Stimulated activated CD4-positive, alpha-beta T cell treated with anti-CD3 and anti-CD28 coated beads, Interleukin-2, amount 100 ng/mL, for 48 hours (primary cell): ENCODE data around the gene EMX1.

Experiments
- DNase-seq, 2 donors: peaks; one replicate each; pipeline ENCODE4 v3.0.0-alpha.2; 2020

Gene EMX1

DNA sequence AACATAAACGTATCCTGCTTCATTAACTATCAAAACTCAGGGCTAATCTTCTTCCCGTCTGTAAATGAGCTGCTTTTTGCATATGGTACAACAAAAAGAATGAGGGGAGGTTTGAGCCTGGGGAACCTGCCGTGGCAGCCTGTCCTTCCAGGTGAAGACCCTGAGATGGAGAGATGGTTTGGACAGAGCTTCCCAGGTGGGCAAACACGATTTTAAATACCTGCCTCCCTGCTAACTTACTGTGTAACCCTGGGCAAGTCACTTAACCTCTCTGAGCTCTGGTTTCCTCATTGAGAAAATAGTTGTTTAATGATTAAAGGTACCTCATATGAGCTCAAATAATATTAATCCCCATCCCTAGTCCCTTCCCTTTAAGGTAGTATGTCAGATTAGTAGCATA, 9.0 kb downstream of the EMX1 start:
- no peak for DNase-seq

DNA sequence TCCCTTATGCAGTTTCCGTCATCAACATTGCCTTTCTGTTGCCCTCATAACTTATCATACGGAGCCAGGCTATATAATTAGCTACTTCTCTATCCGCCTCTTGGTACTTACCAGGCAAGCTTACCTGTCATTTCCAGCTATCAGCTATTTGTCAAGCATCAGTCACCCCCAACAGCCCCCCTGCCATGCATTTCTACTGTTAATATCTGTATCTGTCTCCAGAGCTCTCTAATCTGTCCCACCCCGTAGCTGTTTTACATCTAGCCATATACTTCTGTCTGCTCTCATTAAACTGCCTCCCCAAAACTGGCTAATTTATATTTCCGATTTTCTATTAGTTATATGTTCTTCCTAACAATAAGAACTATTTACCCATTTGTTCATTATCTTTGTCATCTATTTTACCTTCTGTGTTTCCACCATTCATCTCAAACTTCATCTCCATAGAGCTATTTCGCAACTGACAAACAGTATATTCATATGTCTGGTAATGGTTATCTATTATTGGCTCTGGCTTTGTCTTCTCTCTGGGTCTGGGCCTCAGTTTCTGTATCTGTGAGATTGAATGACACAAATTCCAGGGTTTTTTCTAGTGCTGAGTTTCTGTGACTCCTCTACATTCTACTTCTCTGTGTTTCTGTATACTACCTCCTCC, 9.6 kb downstream of the EMX1 start:
- DNase-seq: no peak

DNA sequence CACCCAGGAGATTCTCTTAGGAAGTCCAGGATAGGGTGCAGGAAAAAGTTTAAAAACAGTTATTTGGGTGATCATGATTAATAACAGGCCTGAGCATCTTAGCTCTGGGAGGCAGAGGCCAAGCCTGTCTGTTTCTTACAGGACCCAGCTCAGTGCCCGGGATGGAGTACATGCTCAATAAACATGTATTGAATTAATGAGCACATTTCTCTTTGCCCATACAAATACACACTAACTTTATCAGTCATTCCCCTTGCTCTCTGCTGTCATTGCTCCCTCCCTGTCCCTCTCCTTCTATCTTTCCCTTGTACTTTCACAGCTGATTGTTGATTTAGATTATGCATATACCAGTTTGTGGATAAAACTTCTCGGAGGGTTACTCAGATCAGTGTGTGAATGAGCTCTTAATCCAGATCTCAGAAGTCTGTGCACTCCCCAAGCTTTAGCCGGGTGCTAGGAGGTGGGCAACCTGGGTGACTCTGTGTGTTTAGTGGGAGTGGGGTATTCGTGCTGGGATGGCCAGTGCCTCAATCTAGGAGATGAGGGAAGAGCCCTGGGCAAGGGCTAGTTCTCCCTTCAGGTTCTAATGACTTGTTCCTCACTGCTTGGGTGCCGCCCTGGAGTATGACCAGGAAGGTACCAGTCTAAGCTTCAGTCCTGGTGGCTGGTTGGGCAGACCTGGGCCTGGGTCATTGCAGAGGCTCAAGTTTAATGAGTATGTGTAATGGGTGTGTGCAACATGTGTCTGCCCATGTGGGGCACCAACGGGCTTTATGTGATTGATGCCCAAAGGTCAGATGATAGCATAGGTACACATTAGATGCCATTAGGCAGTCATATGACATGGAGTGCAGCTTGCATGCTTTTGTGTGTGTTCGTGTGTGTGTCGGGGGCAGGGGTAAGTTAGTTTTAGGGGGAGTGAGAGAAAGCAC, 10.6 kb downstream of the EMX1 start:
- no peak for DNase-seq

DNA sequence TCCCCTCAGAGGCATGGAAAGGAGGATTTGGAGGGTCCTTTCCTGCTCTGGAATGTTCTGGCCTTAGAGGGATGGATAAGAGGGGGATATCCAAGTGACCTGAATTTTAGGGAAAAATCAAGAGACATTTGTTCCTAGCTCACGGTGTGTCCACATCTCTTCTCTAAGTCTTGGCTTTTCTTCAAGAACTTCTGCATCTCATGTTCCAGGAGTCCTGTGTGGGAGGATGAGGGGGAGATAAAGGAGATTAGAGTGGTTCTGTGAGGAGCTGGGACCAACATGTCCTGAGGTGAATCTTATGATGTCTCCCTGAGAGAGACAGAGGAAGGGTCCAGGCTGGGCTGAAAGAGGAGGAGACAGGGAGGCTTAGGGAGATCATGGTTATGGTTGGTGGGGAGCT, 11.7 kb downstream of the EMX1 start:
- DNase-seq: no peak

DNA sequence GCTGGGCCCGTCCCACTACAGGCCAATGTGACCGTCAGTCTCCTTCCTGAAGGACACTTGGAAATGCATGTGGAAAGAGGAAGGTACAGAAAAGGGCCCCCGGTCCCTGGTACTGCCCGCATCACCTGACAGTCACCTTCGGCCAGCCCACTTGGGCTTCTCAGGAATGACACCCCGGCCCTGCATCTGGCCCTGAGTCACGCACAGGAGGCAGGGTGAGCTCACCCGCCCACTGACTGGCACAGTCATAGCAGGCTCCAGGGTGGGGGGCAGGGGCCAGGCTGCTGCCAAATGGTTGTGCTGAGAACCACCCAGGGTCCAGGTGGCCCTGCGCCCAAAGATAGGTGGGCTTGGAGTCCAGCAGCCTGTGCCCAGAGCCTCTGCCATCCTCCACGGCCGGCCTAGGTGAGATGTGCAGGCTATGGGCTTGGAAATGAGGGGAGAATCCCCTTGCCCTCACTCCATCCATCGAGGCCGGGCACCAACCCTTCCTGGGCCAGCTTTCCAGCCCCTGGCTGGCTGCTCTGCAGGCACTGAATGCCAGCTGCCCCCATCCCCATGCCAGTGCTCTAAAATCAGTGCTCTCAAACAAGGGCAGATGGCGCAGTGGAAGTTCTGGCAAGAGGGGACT, 14.1 kb downstream of the EMX1 start:
- DNase-seq: no peak

DNA sequence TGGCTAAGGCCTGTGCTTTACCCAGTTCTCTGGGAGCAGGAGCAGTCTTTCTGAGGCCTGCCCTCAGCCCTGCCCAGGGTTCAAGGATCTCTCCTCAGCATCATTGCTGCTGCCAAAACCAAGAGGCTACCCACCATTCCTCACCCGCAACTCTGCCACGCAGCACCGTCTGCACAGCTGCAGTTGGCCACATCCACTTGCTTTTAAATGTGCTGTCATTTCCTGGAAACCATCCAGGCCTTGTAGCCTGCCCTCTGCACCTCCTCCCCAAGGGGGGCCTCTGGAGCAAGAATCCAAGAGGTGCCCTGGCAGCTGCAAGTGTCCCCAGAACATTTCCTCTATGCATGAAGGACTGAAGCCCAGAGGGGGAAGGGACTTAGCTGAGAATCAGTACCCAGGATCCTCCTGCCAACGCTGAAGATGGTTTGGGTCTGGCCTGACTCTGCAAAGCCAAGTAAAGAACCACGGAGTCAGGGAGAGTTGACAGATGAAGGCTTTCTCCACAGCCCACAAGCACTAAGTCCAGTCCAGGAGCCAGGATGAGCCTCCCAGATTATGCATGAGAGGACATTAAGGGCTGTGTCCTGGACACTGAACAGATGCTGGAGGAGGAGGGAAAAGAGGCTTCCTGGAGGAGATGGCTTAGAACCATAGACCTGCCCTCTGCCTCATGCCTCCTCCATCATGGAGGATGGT, 14.9 kb downstream of the EMX1 start:
- no peak for DNase-seq

DNA sequence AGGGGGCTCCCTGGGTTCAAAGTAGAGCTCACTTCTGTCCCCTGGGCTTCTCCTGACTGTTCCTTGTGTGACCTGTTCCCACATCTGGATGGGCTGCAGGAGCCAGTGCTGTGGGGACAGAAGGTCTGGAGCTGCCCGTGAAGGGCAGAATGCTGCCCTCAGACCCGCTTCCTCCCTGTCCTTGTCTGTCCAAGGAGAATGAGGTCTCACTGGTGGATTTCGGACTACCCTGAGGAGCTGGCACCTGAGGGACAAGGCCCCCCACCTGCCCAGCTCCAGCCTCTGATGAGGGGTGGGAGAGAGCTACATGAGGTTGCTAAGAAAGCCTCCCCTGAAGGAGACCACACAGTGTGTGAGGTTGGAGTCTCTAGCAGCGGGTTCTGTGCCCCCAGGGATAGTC, 15.5 kb downstream of the EMX1 start:
- no peak for DNase-seq

DNA sequence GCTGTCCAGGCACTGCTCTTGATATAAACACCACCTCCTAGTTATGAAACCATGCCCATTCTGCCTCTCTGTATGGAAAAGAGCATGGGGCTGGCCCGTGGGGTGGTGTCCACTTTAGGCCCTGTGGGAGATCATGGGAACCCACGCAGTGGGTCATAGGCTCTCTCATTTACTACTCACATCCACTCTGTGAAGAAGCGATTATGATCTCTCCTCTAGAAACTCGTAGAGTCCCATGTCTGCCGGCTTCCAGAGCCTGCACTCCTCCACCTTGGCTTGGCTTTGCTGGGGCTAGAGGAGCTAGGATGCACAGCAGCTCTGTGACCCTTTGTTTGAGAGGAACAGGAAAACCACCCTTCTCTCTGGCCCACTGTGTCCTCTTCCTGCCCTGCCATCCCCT, 15.9 kb downstream of the EMX1 start:
- DNase-seq: no peak

DNA sequence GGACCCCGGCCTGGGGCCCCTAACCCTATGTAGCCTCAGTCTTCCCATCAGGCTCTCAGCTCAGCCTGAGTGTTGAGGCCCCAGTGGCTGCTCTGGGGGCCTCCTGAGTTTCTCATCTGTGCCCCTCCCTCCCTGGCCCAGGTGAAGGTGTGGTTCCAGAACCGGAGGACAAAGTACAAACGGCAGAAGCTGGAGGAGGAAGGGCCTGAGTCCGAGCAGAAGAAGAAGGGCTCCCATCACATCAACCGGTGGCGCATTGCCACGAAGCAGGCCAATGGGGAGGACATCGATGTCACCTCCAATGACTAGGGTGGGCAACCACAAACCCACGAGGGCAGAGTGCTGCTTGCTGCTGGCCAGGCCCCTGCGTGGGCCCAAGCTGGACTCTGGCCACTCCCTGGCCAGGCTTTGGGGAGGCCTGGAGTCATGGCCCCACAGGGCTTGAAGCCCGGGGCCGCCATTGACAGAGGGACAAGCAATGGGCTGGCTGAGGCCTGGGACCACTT, 16.4 kb downstream of the EMX1 start:
- no peak for DNase-seq

DNA sequence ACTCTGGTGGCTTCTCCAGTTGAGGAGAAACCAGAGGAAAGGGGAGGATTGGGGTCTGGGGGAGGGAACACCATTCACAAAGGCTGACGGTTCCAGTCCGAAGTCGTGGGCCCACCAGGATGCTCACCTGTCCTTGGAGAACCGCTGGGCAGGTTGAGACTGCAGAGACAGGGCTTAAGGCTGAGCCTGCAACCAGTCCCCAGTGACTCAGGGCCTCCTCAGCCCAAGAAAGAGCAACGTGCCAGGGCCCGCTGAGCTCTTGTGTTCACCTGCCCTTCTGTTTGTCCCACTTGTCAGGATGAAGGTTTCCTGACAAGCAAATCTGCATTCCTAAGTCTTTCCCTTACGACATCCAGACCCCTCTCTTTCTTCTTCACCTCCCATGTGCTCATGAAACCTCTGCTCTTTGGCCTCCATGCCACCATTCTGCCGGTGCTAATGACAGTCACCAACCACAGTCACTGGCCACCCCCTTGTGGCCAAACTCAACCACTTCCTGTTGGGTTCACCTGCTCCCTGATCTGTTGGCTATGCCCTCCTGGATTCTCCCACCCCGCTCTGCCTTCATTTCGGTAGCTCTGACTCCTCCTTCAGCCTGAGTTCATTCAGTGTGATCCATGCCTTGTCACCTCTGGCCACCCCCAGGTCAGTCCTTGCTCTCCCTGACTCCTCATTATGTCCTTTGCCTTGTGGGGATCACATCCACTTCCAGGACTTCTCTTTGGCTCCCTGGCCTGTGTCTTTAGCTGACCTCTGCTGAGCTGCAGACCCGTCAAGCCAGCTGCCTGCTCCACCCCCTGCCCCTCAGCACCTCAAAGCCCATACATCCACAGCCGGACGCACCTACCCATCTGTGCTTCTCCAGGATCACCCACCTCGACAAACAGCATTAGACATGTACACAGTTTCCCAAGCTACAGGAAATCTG, 17.6 kb downstream of the EMX1 start:
- DNase-seq: no peak

DNA sequence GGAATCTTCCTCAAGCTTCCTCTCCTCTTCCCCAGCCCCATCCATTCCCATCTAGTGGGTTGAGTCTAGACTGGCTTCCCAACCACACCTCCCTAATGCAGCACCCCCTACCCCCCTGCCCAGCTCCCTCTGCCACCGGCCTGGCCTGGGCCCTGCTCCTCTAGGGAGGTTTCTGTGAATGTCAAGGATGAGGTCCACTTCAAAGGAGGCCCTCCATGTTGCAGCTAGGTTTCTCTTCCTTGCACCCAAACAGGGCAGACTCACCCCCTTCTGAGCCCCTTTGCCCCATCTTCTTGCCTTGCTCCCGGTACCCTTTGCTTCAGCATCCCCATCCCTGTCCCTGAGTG, 18.3 kb downstream of the EMX1 start:
- DNase-seq: no peak

DNA sequence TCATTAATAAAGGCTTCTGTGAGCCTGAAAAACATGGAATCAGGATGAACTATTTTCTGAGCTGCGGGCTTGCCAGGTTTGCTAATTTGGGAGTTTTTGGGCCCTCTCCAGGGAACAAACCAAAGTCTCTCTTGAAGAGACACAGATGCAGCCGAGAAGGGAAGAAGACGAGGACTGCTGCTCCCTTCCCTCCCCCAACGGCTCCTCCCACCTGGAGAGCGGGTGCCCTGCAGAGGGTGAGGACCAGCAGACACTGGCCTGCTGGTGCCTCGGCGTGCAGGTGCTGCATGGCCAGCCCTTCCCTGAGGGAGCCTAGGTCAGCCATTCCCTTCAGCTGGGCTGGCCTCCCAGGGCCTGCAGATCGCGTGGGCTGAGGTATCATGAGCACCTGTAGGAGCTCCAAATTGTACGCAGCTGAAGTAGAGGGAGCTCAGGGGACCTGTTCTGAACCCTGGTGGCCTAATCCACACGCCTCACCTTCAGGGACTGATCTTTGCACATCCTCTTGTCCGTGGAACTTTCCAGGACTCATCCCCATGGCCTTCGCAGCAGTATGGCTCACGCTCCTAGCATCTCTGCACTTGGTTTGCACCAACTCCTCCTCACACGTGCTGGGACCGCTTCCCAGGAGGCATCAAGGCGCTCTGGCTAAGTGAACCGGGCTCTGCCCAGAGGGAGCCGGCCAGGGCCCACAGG, 19.5 kb downstream of the EMX1 start:
- DNase-seq: no peak

DNA sequence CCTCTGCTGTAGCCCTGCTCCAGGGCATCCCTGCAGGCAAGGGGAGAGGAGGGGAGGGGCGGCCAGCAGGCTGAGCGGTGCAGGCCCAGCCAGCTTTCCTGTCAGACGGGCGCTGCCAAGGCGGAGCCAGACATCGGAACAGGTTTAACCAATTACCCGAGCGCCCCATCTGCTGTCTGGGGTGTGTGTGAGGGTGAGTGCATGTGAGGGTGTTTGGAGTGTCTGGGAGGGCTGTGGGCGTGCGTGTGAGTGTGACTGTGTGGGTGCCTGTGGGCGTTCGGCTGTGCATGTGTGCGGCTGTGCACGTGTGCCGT, 20.0 kb downstream of the EMX1 start:
- no peak for DNase-seq

DNA sequence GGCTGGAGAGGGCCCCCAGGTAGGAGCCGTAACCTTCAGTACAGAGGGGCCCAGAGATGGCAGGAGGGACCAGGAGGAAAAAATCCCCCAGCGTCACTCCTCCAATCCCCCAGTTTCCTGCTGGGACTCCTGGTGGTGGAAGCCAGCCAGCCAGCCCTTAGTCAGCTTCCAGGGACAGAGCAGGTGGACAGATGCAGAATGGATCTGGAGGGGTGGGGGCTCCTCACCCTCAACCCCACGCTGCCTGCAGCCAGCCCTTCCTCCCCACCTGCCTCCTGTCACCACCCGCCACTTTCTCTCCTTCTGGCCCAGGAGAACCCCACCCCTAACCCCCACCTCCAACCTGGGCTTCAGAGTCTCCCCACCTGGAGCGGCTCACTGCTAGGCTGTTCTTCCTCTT, 21.1 kb downstream of the EMX1 start:
- DNase-seq: no peak

DNA sequence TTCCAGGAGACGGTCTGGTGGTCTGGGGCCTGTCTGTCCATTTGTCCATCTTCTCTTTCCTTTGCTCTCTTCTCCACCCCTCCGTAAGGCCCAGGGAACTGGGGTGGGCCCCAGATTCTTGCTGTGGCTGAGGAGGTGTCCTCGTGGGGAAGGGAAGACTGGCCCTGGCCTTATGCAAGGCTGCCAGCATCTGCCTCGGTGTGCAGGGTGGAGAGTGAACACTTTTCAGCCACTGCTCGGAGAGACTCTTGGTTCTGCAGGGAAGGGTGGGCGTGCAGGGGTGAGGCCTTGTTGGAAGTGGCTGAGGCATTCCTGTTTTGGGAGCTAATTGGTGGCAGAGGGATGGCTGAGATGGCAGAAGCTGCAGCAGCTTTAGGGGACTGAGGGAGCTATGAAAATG, 23.0 kb downstream of the EMX1 start:
- DNase-seq: no peak

DNA sequence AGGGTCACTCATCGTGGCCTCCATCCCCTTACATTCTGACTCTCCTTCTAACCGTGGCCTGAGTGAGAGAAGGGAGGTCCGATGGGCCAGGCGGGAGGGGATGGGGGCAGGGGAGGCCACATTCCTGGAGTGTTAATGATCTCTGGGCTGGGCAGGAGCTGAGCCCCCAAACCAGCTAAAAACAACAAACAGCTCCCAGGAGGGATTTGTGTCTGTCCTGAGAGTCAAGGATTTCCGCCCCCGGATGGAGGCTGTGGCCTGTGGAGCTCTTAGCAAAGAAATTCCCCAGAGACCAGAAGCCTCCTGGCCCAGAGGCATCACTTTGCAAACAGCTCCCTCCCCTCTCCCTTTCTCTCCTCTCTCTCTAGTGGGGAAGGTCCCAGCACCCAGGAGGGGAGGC, 23.5 kb downstream of the EMX1 start:
- no peak for DNase-seq

DNA sequence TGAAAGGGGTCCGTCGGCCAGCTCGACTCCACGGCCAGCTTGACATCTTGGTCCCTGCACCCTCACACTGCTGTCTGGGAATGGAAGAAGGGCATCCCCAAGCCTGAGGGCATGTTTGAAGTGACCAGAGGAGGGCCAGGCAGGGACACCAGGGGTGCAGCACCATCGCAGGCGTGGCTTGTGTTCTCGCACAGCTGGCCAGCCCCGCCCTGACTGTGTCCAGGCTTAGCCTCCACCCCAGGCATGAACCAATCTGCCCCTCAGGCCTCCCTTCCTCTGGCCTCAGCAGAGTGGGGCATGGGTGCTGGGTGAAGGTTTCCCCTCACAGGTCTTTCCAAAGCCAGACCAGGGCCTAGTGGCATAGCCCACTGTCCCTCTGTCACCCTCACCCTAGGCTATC, 25.0 kb downstream of the EMX1 start:
- no peak for DNase-seq

DNA sequence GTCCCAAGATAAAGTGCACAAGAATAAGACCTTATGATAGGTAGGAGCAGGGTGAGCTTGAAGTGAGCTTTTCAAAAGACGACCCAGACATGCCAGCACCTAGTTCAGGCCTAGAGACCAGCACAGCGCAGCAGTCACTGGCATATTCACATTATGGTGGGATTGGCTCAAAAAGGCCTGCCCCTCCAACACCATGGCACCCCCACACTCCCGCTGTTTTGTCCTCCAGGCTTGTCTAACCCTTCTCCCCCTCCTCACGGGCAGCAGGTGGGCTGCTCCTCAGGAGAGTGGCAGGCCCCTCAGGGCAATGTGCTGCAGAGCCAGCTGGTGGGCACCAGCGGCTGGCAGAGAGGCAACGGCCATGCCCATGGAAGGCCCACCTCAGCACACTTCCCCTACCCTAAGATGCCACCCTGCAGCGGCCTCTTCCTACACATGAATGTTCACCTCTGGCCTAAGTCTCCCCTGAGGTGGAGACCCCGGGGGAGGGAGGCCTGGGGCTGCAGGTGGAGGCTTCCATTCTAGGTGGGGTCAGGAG, 25.6 kb downstream of the EMX1 start:
- DNase-seq: no peak

DNA sequence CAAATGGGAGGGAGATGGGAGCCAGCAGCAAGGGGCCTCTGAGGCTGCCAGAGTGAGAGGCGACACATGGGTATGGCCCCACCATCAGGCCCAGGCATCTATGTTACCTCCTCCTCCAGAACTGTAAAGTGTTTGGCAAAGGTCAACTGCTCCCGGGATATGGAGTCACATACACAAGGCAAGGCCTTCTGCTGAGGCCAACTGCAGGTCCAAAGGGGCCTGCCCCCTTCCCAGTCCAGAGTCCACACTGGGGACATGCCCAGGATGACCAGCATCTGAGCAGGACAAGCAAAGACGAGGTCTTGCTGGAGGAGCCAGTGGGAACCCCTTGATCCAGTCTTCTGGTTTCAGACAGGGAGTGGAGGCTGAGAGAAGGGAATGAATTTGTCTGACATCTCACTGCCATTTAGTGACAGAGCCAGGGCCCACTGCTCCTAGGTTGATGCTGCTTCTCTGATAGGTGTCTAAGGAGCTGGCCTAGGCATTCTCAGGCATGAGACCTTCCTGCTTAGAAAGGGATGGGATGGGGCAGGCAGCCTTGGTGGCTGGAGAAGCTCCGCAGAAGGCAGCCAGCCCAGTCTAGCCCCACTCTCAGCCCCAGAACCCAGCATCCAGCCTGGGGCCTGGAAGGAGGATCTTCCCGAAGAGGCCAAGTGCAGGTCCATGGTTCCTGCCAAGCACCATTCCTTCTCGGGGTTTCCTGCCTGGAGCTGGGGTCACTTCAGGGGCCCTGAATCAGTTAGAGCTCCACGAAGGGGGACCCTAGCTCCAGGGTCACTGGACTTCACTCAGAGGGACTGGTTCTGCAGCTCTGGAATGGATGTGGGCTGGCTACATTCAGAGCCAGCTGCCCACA, 26.4 kb downstream of the EMX1 start:
- DNase-seq: no peak

DNA sequence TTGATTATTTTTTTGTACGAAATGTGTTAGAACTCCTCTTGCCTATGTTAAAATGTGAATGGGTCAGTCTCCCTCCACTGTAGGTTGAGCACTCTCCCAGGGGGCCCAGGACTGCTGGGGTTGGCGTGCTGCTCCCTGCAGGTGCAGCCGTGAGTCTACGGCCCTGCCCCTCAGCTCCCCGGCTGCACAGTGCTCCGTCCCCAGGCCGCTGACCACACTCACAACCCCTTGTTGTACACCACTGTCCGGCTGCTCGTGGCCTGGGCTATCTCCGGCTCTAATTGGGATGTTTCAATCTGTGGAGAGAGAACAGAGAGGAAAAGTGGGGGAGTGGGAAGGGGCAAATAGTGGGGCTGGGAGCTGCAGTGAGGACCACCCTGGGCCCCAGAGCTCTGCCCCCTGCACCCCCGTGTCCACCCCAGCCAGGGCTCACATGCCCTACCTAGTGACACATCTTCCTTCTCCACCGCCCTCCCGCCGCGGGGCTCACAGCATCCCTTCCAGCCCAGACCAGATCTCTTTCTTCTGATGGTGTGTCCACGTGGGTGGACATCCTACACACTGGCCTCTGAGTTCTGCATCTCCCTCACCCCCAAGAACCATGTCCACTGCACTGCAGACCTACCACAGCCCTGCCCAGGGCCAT, 27.6 kb downstream of the EMX1 start:
- DNase-seq: no peak
